HL-60/S4 treated with retinoic acid at 250 ng/mL for 4 days and 3 days (cell line): ENCODE data around the gene SZT2.

Source experiments
- in situ Hi-C: fragments of 300-500 bp; cut with MboI; formaldehyde crosslinking; loops from 2 replicates; pipeline ENCODE4 v1.7.0; 2022; ENCODE audit warnings: low sequenced_read_pairs

The SZT2 gene

DNA sequence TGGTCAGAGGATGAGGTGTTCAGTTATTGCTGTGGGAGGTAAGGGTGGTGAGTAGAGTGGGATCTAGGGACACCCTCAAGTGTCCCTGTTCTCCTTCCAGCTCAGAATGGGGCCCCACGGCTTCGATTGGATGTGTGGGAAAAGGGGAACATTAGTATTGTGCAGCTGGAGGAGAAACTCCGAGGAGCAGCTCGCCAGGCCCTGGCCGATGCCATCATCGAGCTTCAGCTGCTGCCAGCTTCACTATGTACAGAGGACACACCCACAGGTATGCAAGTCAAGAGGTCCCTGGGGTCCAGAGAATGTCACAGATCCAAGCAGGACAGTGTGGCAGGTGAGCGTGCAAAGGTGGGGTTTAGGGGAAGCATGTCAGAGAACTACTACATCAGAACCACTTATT lies 50.1 kb downstream of the SZT2 start:
- in situ Hi-C loops: no loop called here

DNA sequence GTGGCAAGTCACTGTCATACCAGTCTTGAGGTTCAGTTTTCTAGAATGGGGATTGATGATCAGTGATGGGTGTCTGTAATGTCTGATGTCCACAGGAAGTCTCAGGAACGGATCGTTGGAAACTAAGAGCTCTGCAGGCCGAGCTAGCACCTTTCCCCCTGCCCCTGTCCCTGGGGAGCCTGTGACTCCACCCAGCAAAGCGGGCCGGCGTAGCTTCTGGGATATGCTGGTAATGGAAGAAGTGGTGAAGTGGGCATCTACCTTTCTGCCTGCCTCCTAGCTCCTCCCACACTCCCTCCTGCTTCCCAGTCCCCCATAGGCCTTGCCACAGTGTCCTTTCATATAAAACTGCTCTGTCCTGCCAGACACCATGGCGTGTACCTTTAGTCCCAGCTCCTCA lies 50.7 kb downstream of the SZT2 start:
- in situ Hi-C loops: no loop called here

GRCh38 chr1:43441166-43441893 lies 51.6 kb downstream of the SZT2 start:
- in situ Hi-C loops: no loop called here

- in situ Hi-C loops: no loop called here
Measured at GRCh38 chr1:43441894-43442637, 52.4 kb downstream of the SZT2 start.

- in situ Hi-C loops: no loop called here
Measured at GRCh38 chr1:43442756-43443155, 53.1 kb downstream of the SZT2 start.

DNA sequence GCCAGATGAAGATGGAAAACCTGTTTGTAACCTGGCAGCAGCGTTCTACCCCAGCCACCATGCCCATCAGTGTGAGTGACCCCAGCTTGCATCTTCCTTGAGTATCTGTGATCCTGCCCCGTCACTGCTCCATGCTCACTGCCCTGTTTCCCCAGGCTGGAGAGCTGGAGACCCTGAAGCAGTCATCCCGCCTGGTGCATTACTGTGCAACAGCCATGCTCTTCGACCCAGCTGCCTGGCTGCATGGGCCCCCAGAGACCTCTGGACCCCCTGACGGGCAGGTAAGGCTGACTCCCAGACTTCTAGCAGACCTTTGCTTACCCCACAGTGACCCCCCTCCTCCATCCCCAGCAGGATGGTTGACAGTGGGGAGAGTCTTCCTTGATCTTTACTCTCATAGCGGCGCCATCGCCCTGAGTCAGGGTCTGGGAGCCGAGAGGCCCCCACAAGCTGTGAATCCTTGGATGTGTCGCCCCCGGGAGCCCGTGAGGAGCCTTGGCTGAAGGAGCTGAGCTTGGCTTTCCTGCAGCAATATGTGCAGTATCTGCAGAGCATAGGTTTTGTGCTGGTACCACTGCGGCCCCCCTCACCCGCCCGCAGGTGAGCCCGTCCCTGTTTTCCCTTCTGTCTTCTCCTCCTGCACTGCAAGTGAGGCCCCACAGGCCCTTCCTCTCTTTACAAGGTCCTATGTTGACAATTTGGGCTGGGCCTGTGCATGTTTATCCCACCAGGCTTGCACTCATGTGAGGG lies 53.7 kb downstream of the SZT2 start:
- in situ Hi-C loops: no loop called here

GRCh38 chr1:43444151-43444828 lies 54.6 kb downstream of the SZT2 start:
- in situ Hi-C loops: no loop called here

DNA sequence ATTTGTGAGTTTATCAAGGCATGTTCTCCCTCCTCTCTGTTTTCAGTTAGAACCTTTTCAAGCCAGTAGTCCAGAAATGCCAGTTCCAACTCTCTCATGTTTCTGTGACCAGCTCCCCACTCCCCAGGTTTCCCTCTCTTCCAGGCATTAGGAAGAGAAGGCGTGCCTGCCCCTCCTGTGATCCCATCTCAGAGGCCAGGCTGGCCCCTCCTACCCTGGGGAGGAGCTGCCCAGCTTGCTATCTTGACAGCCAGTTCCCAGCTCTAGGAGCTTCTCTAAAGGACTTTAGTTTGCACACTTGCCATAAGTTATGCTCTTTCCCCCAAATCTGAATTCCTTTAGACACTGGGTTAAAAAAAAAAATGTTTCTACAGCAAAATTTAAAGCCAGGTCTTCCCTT lies 55.1 kb downstream of the SZT2 start:
- in situ Hi-C loops: no loop called here

DNA sequence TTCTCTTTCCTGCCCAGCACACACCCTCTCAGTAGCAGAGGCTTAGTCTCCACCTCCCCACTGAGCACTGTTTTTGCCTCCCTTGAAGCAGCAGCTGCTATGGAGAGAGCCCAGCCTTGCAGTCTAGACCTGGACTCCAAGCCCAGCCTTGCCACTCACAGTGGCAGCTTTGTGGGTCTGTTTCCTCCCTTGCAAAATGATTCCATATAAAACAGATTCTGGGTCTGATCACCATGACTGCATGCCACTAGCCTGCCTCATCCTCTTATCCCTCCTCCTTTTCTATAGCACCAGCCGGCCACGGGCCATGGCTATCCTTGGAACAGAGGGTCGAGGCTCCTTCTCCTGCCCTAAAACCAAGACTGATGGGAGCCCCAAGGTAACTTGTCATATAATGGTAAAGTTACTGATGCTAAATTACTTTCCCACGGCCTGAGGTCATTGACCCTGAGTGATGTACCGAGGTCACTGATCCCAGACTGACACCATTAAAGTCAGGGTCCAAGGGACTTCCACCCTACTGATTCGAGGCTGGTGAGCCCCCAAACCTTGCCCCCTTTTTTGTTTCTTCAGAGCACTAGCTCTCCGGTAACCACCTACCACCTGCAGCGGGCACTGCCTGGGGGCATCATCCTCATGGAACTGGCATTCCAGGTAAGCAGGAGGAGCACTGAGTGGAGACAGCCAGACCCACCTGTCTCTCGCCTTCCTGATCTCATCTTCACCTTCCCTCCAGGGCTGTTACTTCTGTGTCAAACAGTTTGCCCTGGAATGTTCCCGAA lies 56.1 kb downstream of the SZT2 start:
- in situ Hi-C loops: no loop called here

DNA sequence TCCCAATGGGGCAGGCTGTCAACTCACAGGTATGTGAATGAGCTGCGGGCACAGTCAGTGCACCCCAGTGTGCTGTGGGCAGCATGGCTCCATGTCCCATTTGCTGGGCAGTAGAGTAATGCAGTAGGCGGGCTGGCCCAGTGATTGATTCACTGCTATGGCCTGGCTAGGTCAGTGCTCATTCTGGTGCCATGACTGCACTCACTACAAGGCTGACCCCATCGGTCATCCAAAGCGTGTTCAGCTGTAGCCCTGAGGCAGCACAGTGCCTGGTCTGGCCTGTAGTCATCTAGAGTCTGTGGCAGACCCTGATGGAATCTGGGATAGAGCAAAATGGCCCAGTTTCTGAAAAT lies 56.7 kb downstream of the SZT2 start:
- in situ Hi-C loops: no loop called here

DNA sequence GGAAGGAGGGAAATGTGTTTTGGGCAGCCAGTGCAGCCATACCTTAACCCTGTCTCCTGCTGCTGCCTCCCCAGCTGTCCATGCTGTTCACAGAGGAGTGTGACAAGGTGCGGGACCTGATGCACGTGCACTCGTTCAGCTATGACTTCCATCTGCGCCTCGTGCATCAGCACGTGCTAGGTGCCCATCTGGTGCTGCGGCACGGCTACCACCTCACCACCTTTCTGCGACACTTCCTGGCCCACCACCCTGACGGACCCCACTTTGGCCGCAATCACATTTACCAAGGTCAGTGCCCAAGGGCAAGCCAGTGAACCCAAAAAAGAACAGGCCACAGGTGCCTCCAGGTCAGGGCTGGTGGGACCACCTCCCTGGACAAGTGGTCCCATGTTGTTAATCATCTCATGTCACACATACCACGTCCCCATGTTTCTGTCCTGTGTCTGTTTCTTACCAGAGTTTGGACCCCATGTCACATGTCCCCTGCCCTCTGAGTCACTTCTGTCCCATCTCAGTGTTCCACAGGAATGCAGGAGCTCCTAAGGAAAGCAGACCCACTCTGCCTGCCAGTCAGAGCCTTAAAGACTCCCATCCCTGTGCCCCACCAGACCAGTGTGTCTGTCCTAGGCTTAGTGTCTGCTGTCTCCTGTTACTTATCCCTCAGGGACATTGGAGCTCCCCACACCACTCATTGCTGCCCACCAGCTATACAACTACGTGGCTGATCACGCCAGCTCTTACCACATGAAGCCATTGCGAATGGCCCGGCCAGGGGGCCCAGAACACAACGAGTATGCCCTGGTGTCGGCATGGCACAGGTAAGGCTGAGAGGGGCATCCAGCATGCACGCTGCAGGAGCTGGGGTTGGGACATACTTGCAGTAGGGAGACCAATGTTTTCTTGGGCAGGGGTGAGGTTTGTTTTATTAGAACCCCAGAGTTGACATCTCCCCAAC lies 57.5 kb downstream of the SZT2 start:
- in situ Hi-C loops: no loop called here

- in situ Hi-C loops: no loop called here
Measured at GRCh38 chr1:43447891-43448708, 58.4 kb downstream of the SZT2 start.

GRCh38 chr1:43448955-43449707 lies 59.4 kb downstream of the SZT2 start:
- in situ Hi-C loops: no loop called here

GRCh38 chr1:43449708-43450069 lies 60.0 kb downstream of the SZT2 start:
- in situ Hi-C loops: no loop called here

DNA sequence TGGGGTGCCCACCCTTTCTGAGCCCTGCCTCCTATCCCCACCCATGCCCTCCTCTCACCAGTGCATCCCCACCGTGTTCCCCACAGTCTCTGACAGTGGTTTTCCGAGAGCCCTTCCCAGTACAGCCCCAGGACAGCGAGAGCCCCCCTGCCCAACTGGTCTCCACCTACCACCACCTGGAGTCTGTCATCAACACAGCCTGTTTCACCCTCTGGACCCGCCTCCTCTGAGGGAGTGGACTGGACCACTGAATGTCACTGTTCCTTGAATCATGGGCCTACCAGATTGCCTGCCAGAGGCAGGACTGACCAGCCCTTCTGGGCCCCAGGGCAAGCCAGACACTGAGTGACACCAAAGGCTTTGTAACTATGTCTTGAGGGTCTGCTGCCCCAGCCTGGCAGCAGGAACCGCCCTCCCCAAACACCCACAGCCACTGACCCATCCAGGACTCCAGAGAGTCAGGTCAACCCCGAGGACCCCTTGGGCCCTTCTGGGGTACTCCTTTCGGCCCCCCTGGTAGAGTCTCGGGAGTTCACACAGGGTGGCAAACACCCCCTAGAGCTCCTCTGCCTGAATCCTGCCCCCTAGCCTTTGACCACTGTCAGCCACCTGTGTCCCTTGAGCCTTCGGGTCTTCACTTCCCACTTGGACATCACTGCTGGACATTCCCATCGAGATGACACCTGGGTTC lies 60.7 kb downstream of the SZT2 start:
- in situ Hi-C loops: no loop called here

GRCh38 chr1:43451157-43451591 lies 61.5 kb downstream of the SZT2 start:
- in situ Hi-C loops: no loop called here
